WI38 (cell line): ENCODE results near the gene MEGF9.

Experiments used
- H3K4me3 ChIP-seq: 2 replicates; pipeline ENCODE4 v1.5.1; 2011; ENCODE audit warnings: low read depth, mild to moderate bottlenecking, control low read depth, low read length
- CTCF ChIP-seq: IDR thresholded peaks from 2 replicates; pipeline ENCODE4 v1.5.1; 2012; ENCODE audit warnings: low read depth, mild to moderate bottlenecking, control low read depth, low read length

MEGF9 gene

GRCh38 chr9:120659209-120659608 is 55.1 kb downstream of the MEGF9 start:
- no peak overlapping the region for H3K4me3 ChIP-seq
- no peak for TF ChIP-seq CTCF

DNA sequence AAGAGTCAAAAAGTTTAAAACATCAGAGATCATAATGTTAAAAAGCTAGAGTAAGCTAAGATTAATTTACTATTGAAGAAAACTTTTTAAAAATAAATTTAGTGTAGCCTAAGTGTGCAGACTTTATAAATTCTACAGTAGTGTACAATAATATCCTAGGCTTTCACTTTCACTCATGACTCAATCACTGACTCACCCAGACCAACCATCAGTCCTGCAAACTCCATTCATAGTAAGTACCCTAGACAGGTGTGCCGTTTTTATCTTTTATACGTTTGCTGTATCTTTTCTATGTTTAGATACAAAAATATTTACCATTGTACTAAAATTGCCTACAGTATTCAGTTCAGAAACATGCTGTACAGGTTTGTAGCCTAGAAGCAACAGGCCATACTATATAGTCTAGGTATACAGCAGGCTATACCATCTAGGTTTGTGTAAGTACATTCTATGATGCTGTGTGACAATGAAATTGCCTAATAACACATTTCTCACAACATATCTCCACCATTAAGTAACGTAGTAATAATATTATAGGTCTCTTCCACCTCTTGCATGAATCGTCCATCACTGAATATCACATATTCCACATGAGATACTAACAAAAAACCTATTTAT is 59.2 kb downstream of the MEGF9 start:
- no peak overlapping the region for H3K4me3 ChIP-seq
- TF ChIP-seq CTCF, result no peak

DNA sequence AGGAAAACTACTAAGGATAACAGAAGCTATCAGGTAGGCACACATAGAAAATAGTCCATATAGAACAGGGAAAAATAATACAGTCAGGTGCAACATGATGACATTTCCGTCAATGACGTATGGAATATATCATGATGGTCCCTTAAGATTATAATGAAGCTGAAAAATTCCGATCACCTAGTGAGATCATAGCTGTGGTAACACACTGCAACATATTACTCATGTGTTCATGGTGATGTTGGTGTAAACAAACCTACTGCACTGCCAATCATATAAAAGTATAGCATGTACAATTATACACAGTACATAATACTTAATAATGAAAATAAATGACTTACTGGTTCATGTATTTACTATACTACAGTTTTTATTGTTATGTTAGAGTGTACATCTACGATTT is 60.0 kb downstream of the MEGF9 start:
- TF ChIP-seq CTCF, result no peak
- no peak overlapping the region for H3K4me3 ChIP-seq

GRCh38 chr9:120653762-120654161 is 60.5 kb downstream of the MEGF9 start:
- no peak for TF ChIP-seq CTCF
- H3K4me3 ChIP-seq, result no peak overlapping the region

GRCh38 chr9:120652934-120653333 is 61.3 kb downstream of the MEGF9 start:
- H3K4me3 ChIP-seq, result no peak overlapping the region

DNA sequence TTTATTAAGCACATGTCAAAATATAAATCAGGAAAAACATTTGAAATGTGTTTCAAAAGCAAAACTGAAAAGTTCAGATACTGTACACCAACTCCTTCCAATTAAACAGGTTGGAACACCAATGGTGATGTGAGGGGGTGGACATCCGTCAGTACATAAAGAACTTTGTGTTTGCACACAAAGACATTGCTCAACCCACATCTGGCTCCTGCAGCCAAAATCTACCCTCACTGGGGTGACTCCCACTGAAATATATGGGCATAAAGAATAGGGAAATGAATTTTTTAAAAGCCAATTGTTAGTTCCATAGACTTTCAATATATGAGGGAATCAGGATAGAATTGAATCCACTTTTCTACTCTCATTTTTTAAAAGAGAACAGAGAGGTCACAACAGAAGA is 63.9 kb downstream of the MEGF9 start:
- H3K4me3 ChIP-seq, result no peak overlapping the region
- no peak for TF ChIP-seq CTCF

More at GRCh38 chr9:120652934-120653333, 61.3 kb downstream of the MEGF9 start:
- TF ChIP-seq CTCF, result no peak

GRCh38 chr9:120648581-120649197 is 65.6 kb downstream of the MEGF9 start:
- no peak for TF ChIP-seq CTCF
- H3K4me3 ChIP-seq, result no peak overlapping the region
